Mononuclear cell (primary cell): ENCODE data around the gene SLC46A3. TPM values are rescaled to one million over a fixed set of nuclear protein-coding genes. Genes with fewer than 3 reads are reported as not detected.

ENCODE experiments used
- total RNA-seq: library from RNA; depleted of rRNA; stranded (reverse); fragments of >200 nt; gene quantifications from one replicate; pipeline ENCODE4 v1.2.3, GENCODE V29; 2012

The SLC46A3 gene
- total RNA-seq, 1 donor: 8.1 TPM

Other genes with a start within 250 kb of the SLC46A3 start
- 1.8 TPM for gene FLT1, start 223.8 kb downstream of the SLC46A3 start, total RNA-seq
- 41.2 TPM for gene POMP, start 59.8 kb downstream of the SLC46A3 start, total RNA-seq
- gene MTUS2, start 101.4 kb upstream of the SLC46A3 start, total RNA-seq: 0.10 TPM